Measurements from ENCODE around the gene HELLS. TPM values are rescaled to one million over a fixed set of nuclear protein-coding genes. Genes with fewer than 3 reads are reported as not detected.

Gene HELLS
- 10 to 100 TPM in 1 of 4 donors, 1 to 10 TPM in 3; 1.9 to 15.1 (median 7.1) TPM for total RNA-seq

DNA sequence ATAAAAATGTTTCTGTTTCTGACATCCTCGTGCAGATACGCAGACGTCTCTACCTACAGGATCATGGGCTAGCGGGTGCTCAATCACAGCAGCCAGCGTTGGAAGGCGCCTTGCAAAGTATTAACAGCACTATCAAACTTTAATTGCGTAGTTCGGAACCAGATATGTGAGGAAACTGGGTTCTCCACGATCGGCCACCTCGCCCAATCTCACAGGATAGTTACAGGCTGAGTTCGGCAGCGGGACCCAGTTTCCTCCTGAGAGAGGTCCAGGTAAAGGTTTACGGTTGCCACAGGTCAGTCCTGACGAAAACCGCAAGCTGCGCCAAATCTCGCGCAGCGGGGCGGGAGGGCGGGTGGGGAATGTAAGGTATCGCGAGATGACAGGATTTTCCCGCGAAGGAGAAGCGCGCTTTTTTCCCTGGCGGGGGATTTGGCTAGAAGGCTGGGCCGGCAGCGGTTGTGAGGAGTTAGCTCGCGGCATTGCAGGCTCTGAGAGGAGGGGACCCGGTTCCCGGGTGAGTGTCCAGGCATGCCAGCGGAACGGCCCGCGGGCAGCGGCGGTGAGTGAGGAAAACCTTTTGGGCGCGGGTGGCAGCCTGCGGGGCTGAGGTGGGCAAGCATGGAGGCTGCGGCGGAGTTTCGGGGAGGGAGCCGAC, at the start of gene HELLS:
HELLS (plus strand) TSS at position 398 of the 658 bp plus-strand sequence; CDS start at position 532, 134 bp downstream.
- intact Hi-C loops (cut with DNase I; ENCODE audit: low total_unique reads) (no loop called here), in situ Hi-C loops (cut with MboI; ENCODE audit: low pct_ligation_motif_present in 1 of 4, low pct_unique_long_range_greater_than_20kb in 1 of 4, low sequenced_read_pairs in 3 of 4) (no loop called here)
- H3K27me3 ChIP-seq, result no peaks in the 10 kb centered on the region
- 0 to 5% methylated on average over 16 to 48 of the region's 48 CpGs for WGBS, 2 donors (ENCODE audit: low coverage in 1 of 2)
- H3K36me3 ChIP-seq, result no peaks in the 10 kb centered on the region
- peak within 1 kb of the TSS; percentile 59 to 92 (median 76) for H3K4me3 ChIP-seq
- H3K4me1 ChIP-seq, result peaks cover 0 to 23% (median 15%) of the 10 kb centered on the region in 4 donors
- H3K27ac ChIP-seq, result peak within 1 kb of the TSS; percentile 75 to 86 (median 78)
- H3K9me3 ChIP-seq, result no peaks in the 10 kb centered on the region
- peak; percentile 84 for DNase-seq
- no peak for TF ChIP-seq POLR2A (IDR thresholded peaks at IDR 0.05)
- TF ChIP-seq, protein P1, sequence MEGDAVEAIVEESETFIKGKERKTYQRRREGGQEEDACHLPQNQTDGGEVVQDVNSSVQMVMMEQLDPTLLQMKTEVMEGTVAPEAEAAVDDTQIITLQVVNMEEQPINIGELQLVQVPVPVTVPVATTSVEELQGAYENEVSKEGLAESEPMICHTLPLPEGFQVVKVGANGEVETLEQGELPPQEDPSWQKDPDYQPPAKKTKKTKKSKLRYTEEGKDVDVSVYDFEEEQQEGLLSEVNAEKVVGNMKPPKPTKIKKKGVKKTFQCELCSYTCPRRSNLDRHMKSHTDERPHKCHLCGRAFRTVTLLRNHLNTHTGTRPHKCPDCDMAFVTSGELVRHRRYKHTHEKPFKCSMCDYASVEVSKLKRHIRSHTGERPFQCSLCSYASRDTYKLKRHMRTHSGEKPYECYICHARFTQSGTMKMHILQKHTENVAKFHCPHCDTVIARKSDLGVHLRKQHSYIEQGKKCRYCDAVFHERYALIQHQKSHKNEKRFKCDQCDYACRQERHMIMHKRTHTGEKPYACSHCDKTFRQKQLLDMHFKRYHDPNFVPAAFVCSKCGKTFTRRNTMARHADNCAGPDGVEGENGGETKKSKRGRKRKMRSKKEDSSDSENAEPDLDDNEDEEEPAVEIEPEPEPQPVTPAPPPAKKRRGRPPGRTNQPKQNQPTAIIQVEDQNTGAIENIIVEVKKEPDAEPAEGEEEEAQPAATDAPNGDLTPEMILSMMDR (IDR thresholded peaks at IDR 0.05), result peak in 1 of 5 experiments; percentile 11
- TF ChIP-seq POLR2AphosphoS5 (IDR thresholded peaks at IDR 0.05), result peak in 1 of 3 donors; percentile 19

DNA sequence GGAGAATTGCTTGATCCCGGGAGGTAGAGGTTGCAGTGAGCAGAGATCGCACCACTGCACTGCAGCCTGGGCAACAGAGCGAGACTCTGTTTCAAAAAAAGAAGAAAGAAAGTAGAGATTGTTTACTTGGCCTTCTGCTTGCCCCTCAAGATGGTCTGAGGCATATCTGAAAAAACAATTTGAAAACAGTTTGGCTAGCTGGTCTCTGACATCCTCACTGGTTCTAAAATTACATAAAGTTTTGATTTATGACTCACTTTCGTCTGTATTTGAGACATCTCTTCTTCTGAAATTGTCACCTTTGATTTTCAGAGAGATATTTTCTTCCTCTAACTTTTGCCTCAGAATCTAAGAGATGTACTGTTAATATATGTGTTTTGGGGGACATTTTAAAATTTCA, 49.6 kb upstream of the HELLS start:
- Histone ChIP-seq H3K4me1 (peaks cover 0 to 4% (median 0%) of the 10 kb centered on the region in 4 donors), H3K4me3 (no peak overlapping the region), H3K27ac (no peak overlapping the region), H3K9me3 (no peaks in the 10 kb centered on the region), H3K27me3 (no peaks in the 10 kb centered on the region), H3K36me3 (peaks cover 0 to 2% (median 0%) of the 10 kb centered on the region in 4 donors)
- DNase-seq, result no peak
- TF ChIP-seq POLR2AphosphoS5 (IDR thresholded peaks at IDR 0.05) (no peak), EP300 (IDR thresholded peaks at IDR 0.05; ENCODE audit: low read depth) (no peak), POLR2A (IDR thresholded peaks at IDR 0.05) (no peak)
- TF ChIP-seq, protein P1 (IDR thresholded peaks at IDR 0.05), result no peak
- intact Hi-C loops (cut with DNase I; ENCODE audit: low total_unique reads), result no loop called here
- 62 to 76% methylated on average over 1 to 4 of the region's 4 CpGs for WGBS, 2 donors (ENCODE audit: low coverage in 1 of 2)
- in situ Hi-C loops (cut with MboI; ENCODE audit: low pct_ligation_motif_present in 1 of 4, low pct_unique_long_range_greater_than_20kb in 1 of 4, low sequenced_read_pairs in 3 of 4), result no loop called here

DNA sequence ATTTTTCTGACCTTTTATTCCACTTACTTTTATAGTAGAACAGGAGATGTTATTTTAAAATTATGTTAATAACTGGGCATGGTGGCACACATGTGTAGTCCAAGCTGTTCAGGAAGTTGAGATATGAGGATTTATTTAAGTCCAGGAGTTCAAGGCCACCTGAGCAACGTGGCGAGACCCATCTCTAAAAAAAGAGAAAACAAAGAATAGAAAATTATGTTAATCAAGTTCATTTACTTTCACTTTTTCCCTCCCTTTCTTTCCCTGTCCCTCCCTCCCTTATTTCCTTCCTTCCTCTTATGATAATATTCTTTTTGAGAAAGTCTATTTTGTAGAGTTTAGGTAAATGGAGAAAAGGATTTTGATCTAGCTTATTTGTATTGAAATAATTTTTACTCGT, 48.9 kb upstream of the HELLS start:
- in situ Hi-C loops (cut with MboI; ENCODE audit: low pct_ligation_motif_present in 1 of 4, low pct_unique_long_range_greater_than_20kb in 1 of 4, low sequenced_read_pairs in 3 of 4), result no loop called here
- no peaks in the 10 kb centered on the region for H3K27me3 ChIP-seq
- no peak for DNase-seq
- intact Hi-C loops (cut with DNase I; ENCODE audit: low total_unique reads), result no loop called here
- H3K9me3 ChIP-seq, result no peaks in the 10 kb centered on the region
- peaks cover 0 to 4% (median 0%) of the 10 kb centered on the region in 4 donors for H3K36me3 ChIP-seq
- 43 to 48% methylated on average over 3 of the region's 3 CpGs for WGBS, 2 donors (ENCODE audit: low coverage in 1 of 2)
- no peak for TF ChIP-seq POLR2A (IDR thresholded peaks at IDR 0.05)
- no peak for TF ChIP-seq EP300 (IDR thresholded peaks at IDR 0.05; ENCODE audit: low read depth)
- no peak for TF ChIP-seq POLR2AphosphoS5 (IDR thresholded peaks at IDR 0.05)
- TF ChIP-seq, protein P1 (IDR thresholded peaks at IDR 0.05), result no peak
- peaks cover 0 to 4% (median 0%) of the 10 kb centered on the region in 4 donors for H3K4me1 ChIP-seq
- no peak overlapping the region for H3K27ac ChIP-seq
- H3K4me3 ChIP-seq, result no peak overlapping the region

DNA sequence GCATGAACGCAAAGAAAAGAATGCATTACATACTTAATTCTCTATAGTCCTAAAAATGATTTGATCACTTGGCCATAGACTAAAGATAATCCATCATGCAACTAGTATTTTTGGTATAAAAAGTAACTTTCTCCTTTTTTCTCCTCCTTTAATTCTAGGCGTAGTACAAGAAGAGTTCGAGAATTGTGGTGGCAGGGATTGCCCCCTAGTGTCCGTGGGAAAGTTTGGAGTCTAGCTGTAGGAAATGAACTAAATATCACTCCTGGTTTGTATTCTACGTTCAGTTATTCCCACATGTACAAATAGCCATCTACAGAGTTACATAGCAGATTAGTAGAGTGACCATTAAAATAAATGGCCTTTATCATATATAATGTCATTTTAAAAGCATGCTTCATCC, 45.5 kb upstream of the HELLS start:
- DNase-seq, result no peak
- Histone ChIP-seq H3K27ac (no peak overlapping the region), H3K36me3 (peaks cover 0 to 9% (median 2%) of the 10 kb centered on the region in 4 donors), H3K4me3 (no peak overlapping the region), H3K9me3 (no peaks in the 10 kb centered on the region), H3K4me1 (peaks cover 0 to 4% (median 0%) of the 10 kb centered on the region in 4 donors), H3K27me3 (no peaks in the 10 kb centered on the region)
- intact Hi-C loops (cut with DNase I; ENCODE audit: low total_unique reads) (no loop called here), in situ Hi-C loops (cut with MboI; ENCODE audit: low pct_ligation_motif_present in 1 of 4, low pct_unique_long_range_greater_than_20kb in 1 of 4, low sequenced_read_pairs in 3 of 4) (no loop called here)
- TF ChIP-seq, protein P1 (IDR thresholded peaks at IDR 0.05), result peak in 1 of 5 experiments; percentile 10
- TF ChIP-seq POLR2AphosphoS5 (IDR thresholded peaks at IDR 0.05) (no peak), POLR2A (IDR thresholded peaks at IDR 0.05) (no peak)
- WGBS, 2 donors (ENCODE audit: low coverage in 1 of 2), result 75 to 81% methylated on average over 5 of the region's 5 CpGs

All from transverse colon (tissue), 4 donors.